Measurements from ENCODE around the gene RNF207.
"Not testable (repeated sequence)": the region's sequence is repeated elsewhere in the genome, so short reads cannot be mapped to it uniquely, and the experiment has no call there.

DNA sequence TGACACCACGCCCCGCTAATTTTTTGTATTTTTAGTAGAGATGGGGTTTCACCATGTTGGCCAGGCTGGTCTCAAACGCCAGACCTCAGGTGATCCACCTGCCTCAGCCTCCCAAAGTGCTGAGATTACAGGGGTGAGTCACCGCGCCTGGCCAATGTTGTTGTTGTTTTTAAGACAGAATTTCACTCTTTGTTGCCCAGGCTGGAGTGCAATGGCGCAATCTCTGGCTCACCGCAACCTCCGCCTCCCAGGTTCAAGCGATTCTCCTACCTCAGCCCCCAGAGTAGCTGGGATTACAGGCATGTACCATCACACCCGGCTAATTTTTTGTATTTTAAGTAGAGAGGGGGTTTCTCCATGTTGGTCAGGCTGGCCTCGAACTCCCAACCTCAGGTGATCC is 13.7 kb downstream of the RNF207 start:
- TF ChIP-seq, protein P1, sequence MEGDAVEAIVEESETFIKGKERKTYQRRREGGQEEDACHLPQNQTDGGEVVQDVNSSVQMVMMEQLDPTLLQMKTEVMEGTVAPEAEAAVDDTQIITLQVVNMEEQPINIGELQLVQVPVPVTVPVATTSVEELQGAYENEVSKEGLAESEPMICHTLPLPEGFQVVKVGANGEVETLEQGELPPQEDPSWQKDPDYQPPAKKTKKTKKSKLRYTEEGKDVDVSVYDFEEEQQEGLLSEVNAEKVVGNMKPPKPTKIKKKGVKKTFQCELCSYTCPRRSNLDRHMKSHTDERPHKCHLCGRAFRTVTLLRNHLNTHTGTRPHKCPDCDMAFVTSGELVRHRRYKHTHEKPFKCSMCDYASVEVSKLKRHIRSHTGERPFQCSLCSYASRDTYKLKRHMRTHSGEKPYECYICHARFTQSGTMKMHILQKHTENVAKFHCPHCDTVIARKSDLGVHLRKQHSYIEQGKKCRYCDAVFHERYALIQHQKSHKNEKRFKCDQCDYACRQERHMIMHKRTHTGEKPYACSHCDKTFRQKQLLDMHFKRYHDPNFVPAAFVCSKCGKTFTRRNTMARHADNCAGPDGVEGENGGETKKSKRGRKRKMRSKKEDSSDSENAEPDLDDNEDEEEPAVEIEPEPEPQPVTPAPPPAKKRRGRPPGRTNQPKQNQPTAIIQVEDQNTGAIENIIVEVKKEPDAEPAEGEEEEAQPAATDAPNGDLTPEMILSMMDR (conservative IDR thresholded peaks at IDR 0.05; ENCODE audit: low read depth, low read length), result not testable (repeated sequence)
- not testable (repeated sequence) for TF ChIP-seq EZH2 (IDR thresholded peaks at IDR 0.05; ENCODE audit: low read length, unreplicated experiment); EZH2phosphoT487 (IDR thresholded peaks at IDR 0.05; ENCODE audit: borderline replicate concordance, low read length)

Measured in PC-3 (cell line).